Loucy (cell line): ENCODE results near the gene DHX40.

Experiments used
- H2AFZ ChIP-seq: fragments of 200-600 bp; sonication (generic); 2 replicates; pipeline ENCODE4 v1.6.0; 2016; ENCODE audit warnings: antibody characterized with exemption, mild to moderate bottlenecking, low read length, moderate library complexity
- H3F3A ChIP-seq: fragments of 200-600 bp; 2 replicates; pipeline ENCODE4 v1.6.0; 2016; ENCODE audit warnings: antibody characterized with exemption, low read depth, mild to moderate bottlenecking
- H3K27me3 ChIP-seq: fragments of 200-600 bp; sonication (generic); 2 replicates; pipeline ENCODE4 v1.6.1; 2014; ENCODE audit warnings: low read length, mild to moderate bottlenecking; ENCODE audit not compliant: insufficient read depth, poor library complexity, severe bottlenecking
- H3K36me3 ChIP-seq: fragments of 200-600 bp; sonication (generic); 2 replicates; pipeline ENCODE4 v1.6.1; 2016; ENCODE audit warnings: low read length; ENCODE audit not compliant: insufficient read depth
- H3K4me1 ChIP-seq: fragments of 200-600 bp; sonication (generic); 2 replicates; pipeline ENCODE4 v1.5.1; 2014; ENCODE audit warnings: low read length, mild to moderate bottlenecking; ENCODE audit not compliant: insufficient read depth, poor library complexity, severe bottlenecking
- H3K4me2 ChIP-seq: fragments of 200-600 bp; sonication (generic); 2 replicates; pipeline ENCODE4 v1.6.0; 2014; ENCODE audit warnings: antibody characterized with exemption, low read length, low read depth, mild to moderate bottlenecking; ENCODE audit not compliant: poor library complexity, severe bottlenecking
- H3K4me3 ChIP-seq: fragments of 200-600 bp; sonication (generic); 2 replicates; pipeline ENCODE4 v1.5.1; 2014; ENCODE audit warnings: low read length, mild to moderate bottlenecking, mixed read lengths; ENCODE audit not compliant: poor library complexity, severe bottlenecking
- H3K79me2 ChIP-seq: fragments of 200-600 bp; sonication (generic); 2 replicates; pipeline ENCODE4 v1.6.1; 2014; ENCODE audit warnings: low read length; ENCODE audit not compliant: insufficient read depth
- H3K9ac ChIP-seq: fragments of 200-600 bp; sonication (generic); 2 replicates; pipeline ENCODE4 v1.6.0; 2014; ENCODE audit warnings: mild to moderate bottlenecking, low read depth, low read length, moderate library complexity; ENCODE audit not compliant: poor library complexity, severe bottlenecking
- H3K9me2 ChIP-seq: fragments of 200-600 bp; sonication (generic); replicated peaks from 2 replicates; pipeline ENCODE4 v1.6.1; 2016; ENCODE audit warnings: low read depth, low read length, mixed read lengths
- H3K9me3 ChIP-seq: fragments of 200-600 bp; sonication (generic); 2 replicates; pipeline ENCODE4 v1.6.1; 2014; ENCODE audit warnings: mild to moderate bottlenecking, antibody characterized with exemption, low read length, low read depth; ENCODE audit not compliant: insufficient read depth
- H4K20me1 ChIP-seq: fragments of 200-600 bp; sonication (generic); 2 replicates; pipeline ENCODE4 v1.6.0; 2014; ENCODE audit warnings: antibody characterized with exemption, low read length, mild to moderate bottlenecking; ENCODE audit not compliant: insufficient read depth, poor library complexity, severe bottlenecking
- EZH2phosphoT487 ChIP-seq: fragments of 200-600 bp; IDR thresholded peaks from 2 replicates; pipeline ENCODE4 v1.6.1; 2018; ENCODE audit warnings: antibody characterized with exemption, mild to moderate bottlenecking, moderate library complexity, borderline replicate concordance
- TF ChIP-seq, protein P1 (sequence below): fragments of 200-600 bp; sonication (generic); conservative IDR thresholded peaks from 2 replicates; pipeline ENCODE4 v1.5.1; 2014; ENCODE audit warnings: mild to moderate bottlenecking, antibody characterized with exemption, low read length

DHX40 gene

DNA sequence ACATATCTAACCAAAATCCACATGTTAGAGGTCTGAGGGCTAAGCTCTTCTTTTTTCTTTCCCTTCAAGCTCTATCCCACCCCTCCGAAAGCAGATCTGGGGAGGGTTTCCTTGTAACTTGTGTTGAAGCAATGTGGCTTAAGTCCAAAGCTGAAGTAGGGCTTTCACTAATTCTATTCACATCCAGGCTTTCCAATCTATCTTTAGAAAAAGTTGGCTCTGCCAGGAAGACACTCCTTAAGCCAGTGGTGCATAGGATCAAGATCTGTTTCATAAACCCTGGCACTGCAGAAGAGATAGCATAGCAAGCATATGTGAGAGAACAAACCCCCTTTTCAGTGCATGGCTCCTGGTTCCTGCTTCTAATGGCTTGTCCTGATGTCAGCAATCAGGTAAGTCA lies 34.9 kb upstream of the DHX40 start:
- Histone ChIP-seq H3K9ac (no peak overlapping the region), H3K36me3 (no peaks in the 10 kb centered on the region), H3K4me2 (no peak overlapping the region), H3K4me3 (no peak overlapping the region), H4K20me1 (no peaks in the 10 kb centered on the region), H3F3A (no peaks in the 10 kb centered on the region), H3K4me1 (no peaks in the 10 kb centered on the region), H2AFZ (no peak overlapping the region), H3K9me3 (no peaks in the 10 kb centered on the region), H3K27me3 (no peaks in the 10 kb centered on the region), H3K9me2 (no peaks in the 10 kb centered on the region), H3K79me2 (no peaks in the 10 kb centered on the region)
- no peak for TF ChIP-seq EZH2phosphoT487
- TF ChIP-seq, protein P1, sequence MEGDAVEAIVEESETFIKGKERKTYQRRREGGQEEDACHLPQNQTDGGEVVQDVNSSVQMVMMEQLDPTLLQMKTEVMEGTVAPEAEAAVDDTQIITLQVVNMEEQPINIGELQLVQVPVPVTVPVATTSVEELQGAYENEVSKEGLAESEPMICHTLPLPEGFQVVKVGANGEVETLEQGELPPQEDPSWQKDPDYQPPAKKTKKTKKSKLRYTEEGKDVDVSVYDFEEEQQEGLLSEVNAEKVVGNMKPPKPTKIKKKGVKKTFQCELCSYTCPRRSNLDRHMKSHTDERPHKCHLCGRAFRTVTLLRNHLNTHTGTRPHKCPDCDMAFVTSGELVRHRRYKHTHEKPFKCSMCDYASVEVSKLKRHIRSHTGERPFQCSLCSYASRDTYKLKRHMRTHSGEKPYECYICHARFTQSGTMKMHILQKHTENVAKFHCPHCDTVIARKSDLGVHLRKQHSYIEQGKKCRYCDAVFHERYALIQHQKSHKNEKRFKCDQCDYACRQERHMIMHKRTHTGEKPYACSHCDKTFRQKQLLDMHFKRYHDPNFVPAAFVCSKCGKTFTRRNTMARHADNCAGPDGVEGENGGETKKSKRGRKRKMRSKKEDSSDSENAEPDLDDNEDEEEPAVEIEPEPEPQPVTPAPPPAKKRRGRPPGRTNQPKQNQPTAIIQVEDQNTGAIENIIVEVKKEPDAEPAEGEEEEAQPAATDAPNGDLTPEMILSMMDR: no peak

DNA sequence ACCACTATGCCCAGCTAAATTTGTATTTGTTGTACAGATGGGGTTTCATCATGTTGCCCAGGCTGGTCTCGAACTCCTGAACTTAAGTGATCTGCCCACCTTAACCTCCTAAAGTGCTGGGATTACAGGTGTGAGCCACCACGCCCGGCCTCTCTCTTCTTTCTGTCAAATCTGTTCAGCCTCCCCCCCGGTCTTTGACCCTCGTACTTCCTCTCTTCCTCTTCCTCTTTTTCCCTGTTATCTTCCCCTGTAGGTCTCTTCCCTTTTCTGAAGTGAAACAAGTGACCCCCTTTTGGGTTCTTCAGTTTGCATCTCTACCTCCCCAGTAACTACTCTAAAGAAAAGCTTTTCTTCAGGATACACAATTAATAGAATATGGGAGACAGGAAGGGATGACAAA lies 31.7 kb upstream of the DHX40 start:
- Histone ChIP-seq H2AFZ (0 out of 2 replicates have a peak overlapping the region, but pooled peaks have one; percentile 33), H3K4me3 (no peak overlapping the region), H3K27me3 (no peaks in the 10 kb centered on the region), H3K36me3 (no peaks in the 10 kb centered on the region), H3K9ac (no peak overlapping the region), H3K79me2 (no peaks in the 10 kb centered on the region), H3K4me1 (no peaks in the 10 kb centered on the region), H4K20me1 (no peaks in the 10 kb centered on the region), H3K9me3 (no peaks in the 10 kb centered on the region), H3K9me2 (no peaks in the 10 kb centered on the region), H3F3A (no peaks in the 10 kb centered on the region), H3K4me2 (no peak overlapping the region)
- TF ChIP-seq EZH2phosphoT487: no peak
- TF ChIP-seq, protein P1: no peak

DNA sequence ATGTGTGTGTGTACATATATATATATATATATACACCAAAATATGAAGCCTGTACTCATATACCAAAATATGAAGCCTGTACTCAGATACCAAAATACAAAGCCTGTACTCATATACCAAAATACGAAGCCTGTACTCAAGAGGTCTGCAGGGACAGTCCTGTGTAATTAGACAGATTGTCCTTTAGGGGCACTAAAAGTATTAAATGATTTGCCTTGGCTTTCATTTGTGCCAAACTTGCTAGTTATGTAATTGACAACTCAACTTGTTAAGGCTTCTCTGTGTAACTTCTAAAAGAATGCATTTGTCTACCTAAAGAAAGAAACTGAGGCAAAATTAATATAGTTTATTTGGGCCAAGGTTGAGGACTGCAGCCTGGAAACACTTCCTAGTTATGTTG lies 30.8 kb upstream of the DHX40 start:
- no peaks in the 10 kb centered on the region for H3F3A ChIP-seq
- no peak overlapping the region for H3K4me3 ChIP-seq
- no peaks in the 10 kb centered on the region for H3K36me3 ChIP-seq
- H3K27me3 ChIP-seq: no peaks in the 10 kb centered on the region
- H3K4me1 ChIP-seq: no peaks in the 10 kb centered on the region
- H3K79me2 ChIP-seq: no peaks in the 10 kb centered on the region
- no peak overlapping the region for H3K4me2 ChIP-seq
- TF ChIP-seq, protein P1: peak; percentile 49
- TF ChIP-seq EZH2phosphoT487: no peak
- H3K9me3 ChIP-seq: no peaks in the 10 kb centered on the region
- no peak overlapping the region for H2AFZ ChIP-seq
- H4K20me1 ChIP-seq: no peaks in the 10 kb centered on the region
- no peaks in the 10 kb centered on the region for H3K9me2 ChIP-seq
- H3K9ac ChIP-seq: no peak overlapping the region
